ENCODE data around the gene THBS3.
"Not testable (repeated sequence)": the region's sequence is repeated elsewhere in the genome, so short reads cannot be mapped to it uniquely, and the experiment has no call there.

DNA sequence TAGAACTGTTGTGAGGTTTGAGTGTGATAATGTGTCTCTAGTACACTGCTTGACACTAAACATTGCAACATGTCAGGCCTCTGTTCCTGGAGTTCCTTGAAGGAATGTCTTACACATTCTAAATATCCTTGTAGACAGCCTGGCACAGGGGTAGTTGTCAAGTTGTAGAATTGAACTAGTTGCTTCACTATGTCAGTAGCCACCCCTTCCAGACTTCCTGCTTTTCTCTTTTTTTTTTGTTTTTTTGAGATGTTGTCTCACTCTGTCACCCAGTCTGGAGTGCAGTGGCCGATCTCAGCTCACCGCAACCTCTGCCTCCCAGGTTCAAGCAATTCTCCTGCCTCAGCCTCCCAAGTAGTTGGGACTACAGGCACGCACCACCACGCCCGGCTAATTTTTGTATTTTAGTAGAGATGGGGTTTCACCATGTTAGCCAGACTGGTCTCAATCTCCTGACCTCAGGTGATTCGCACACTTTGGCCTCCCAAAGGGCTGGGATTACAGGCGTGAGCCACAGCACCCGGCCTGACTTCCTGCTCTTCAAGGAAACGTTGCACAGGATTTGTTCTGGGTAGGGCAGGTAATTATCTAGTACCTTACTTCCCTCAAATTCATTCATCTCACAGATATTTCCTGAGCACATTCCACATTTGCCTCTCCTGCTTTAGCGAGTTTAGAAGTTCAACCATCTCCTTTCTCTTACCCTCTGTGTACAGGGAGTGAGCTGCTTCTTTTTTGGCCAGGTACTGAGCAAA, 12.7 kb upstream of the THBS3 start:
- TF ChIP-seq, protein P1, sequence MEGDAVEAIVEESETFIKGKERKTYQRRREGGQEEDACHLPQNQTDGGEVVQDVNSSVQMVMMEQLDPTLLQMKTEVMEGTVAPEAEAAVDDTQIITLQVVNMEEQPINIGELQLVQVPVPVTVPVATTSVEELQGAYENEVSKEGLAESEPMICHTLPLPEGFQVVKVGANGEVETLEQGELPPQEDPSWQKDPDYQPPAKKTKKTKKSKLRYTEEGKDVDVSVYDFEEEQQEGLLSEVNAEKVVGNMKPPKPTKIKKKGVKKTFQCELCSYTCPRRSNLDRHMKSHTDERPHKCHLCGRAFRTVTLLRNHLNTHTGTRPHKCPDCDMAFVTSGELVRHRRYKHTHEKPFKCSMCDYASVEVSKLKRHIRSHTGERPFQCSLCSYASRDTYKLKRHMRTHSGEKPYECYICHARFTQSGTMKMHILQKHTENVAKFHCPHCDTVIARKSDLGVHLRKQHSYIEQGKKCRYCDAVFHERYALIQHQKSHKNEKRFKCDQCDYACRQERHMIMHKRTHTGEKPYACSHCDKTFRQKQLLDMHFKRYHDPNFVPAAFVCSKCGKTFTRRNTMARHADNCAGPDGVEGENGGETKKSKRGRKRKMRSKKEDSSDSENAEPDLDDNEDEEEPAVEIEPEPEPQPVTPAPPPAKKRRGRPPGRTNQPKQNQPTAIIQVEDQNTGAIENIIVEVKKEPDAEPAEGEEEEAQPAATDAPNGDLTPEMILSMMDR (IDR thresholded peaks at IDR 0.05; ENCODE audit: low read depth, low read length), result not testable (repeated sequence)
- TF ChIP-seq EZH2phosphoT487 (IDR thresholded peaks at IDR 0.05; ENCODE audit: low read depth), result not testable (repeated sequence)

Data from OCI-LY3 (cell line).